Stimulated activated naive CD4-positive, alpha-beta T cell treated with Interleukin-2 at 50 U/mL for 16 hours (primary cell): Measurements from ENCODE around the gene PROK1.
A peak's percentile ranks its signal among the peaks of the same experiment; 100 is the strongest.

Source experiments
- DNase-seq: peaks from one replicate; lab custom pipeline; 2025; lab: John Stamatoyannopoulos, UW

Gene PROK1

DNA sequence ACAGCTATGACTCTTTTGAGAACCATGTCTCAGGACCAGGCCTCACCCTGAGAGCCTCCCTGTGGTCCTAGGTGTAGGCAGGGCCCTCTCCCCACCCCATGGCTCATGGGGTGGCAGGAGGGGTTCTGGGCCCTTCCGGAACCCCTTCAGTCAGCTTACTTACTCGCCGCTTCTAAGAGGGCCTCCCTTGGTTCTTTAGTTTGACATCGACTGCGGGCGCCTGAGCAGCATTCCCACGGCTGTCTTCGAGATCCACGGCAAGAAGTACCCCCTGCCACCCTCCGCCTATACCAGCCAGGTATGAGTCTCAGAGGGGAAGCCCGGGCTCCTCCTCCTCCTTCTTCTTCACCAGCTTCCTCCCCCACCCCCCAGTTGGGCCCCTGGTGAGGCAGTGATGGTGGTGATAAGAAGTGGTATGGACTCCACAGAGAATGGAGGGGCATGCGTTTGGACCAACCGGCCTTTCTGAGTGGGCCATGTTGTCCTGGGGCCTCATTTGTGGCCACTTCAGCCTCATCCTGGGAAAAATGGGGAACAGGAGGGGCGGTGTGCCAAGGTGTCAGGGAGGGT is 39.1 kb downstream of the PROK1 start:
- DNase-seq, result no peak

DNA sequence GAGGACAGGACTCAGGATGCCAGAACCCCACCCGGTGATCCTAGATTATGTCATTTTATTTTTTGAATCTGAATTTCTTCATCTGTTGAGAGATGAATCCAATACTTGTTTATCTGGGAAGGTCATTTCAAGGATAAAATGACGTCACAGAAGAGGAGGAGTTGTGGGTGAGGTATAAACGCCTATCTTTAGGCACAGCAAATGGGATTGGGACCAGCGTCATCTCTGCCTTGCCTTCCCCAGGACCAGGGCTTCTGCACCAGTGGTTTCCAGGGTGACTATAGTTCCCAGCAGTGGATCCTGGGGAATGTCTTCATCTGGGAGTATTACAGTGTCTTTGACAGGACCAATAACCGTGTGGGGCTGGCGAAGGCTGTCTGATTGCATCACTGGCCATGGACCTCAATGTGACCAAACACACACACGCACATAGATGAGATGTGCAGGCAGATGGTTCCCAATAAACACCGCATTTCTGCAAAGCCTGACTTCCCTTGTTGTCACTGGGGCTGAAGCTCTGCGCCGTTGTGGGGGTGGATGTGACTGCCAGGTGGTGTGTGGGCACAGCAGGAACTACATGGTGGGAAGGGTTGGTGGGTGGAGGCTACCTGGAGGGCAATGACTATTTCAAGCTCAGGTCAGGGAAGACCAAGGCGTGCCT is 40.0 kb downstream of the PROK1 start:
- no peak for DNase-seq

DNA sequence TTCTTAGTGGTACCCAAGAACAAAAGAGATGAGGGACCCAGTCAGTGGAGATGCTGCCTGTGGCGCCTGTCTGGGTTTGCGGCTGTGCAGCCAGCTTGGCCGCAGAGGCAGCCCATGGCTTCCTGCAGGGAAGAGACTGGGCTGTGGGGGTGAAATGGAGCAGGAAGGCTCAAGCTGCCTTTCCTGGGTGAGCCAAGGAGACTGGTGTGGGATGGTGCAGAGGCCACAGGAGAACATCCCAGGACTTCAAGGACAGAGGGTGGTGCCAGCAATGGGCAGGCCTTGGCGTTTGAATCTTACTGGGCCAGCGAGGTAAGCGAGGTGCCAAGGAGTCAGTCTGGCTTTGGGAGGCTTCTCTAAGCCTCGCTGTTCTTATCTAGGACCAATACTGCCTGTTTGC is 41.6 kb downstream of the PROK1 start:
- no peak for DNase-seq

DNA sequence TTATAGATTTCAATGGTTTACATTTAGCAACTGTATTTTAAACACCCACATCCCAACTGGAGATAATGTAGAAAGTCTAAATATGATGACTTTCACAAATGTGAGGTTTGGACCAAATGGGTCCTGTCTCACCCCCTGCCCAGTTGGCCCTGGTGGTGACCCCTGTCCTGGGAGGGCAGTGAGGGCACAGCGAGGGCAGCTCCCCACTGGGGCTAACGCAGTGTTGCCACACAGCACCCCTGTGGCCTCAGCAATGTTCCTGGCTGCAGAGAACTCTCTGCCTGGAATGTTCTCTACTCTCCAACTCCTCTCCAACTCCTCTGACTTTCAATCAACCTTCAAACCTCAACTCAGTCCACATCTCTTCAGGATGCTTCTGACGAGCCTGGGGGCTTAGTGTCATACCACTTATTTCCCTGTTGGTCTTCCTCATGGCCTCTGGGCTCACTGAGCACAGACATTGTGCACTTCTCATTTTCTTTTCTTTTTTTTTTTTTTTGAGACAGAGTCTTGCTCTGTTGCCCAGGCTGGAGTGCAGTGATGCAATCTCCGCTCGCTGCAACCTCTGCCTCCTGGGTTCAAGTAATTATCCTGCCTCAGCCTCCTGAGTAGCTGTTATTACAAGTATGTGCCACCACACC is 42.2 kb downstream of the PROK1 start:
- no peak for DNase-seq

DNA sequence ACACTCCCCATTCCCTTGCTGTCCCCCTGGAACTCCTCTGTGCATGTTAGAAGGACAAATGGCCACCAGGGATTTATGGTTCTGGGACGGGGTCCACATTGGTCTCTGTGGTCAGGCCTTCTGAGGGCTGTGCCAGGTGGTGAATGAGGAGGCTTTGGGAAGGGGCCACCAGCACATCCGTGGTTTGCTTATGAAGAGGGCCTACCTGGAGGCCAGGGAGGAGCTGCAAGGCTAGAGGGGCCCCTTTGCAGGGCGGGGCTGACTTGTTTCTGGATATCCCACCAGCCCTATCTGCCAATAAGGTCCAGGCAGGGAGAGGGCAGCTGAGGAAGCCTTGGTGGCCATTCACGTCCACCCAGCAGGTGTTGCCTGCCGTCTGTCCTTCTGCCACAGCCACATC is 43.1 kb downstream of the PROK1 start:
- no peak for DNase-seq

DNA sequence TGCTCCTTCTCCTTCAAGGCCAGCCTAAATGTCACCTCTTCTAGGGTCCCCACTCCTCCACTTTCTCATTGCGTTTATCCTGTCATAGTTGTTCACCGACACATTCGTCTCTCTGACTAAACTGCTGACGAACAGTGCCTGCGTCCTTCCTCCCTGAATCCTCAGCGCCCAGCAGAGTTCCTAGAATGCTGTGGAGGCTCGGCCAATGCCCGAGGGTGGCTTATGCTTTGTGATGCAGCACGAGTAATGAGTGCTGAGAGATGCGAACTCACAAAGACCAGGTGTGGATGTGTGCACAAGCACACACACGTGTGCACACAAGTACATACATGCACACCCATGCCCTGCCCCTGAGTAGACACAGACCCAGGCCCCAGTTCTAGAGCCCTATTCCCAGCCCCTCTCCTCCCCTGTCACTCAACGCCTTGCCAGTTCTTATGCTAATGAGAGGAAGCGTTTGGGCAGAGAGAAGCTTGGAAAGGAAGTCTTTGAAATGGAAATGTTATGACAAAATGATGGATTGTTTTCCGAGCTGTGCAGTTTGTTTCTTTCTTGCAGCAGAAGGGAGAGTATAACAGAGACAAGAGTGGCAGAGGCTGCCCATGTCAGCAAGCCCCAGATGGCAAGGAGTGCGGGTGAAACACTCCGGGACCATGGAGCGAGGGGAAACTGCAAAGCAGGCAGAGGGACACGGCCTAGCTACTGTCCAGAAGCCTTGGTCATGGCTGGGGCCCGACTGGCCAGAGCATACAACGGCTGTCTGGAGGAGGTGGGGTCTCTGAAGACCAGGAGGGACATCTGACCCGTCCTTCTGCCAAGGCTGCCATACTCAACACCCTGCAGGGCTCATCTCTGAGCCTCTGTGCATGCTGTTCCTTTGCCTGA is 43.8 kb downstream of the PROK1 start:
- DNase-seq, result no peak

DNA sequence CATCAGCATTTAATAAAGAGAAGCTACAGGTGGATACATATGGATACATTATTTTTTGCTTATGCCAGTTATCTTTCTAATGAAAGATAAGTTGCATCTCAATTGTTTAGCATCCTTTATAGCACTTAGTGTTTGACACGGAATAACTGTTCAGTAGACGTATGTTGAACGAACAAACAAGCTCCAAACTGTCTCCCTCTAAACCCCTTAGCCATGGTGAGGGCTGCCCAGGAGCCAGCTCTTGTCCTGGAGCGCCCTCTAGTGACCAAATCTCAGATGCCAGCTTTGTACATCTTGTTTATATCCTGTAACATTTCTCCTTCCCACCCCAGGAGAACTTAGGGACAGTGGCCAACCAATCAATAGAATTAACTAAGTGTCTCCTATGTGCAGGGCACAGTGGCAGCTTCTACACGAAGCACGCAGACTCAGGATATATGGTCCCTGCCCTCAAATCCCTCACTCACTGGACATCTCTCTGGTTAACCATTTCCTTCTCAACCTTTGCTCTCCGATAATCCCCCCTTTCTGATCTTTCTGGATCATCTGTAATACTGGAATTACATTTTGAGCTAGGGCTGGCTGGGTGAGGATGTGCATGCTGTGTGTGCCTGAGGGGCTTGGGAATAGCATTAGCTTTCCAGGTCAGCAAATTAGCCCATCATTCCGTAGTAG is 45.1 kb downstream of the PROK1 start:
- peak; percentile 67 for DNase-seq

DNA sequence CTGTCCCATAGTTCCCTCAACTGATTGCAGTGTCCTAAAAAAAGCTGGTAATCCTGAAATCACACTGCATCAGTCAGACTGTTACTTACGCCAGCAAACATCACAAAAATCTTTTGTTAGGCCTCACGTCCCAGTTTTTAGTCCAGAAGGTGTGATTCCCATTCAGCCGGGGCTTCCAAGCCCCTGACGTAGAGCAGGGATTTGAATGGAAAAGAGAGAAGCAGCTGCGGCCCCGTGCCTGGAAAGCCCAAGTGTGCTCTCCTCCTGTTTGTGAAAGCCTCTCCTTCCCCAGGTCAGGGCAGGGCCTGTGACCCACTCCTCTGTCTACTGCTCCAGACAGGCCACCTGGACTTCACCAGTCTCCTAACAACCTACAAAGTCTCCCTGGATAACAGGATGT is 47.3 kb downstream of the PROK1 start:
- no peak for DNase-seq

DNA sequence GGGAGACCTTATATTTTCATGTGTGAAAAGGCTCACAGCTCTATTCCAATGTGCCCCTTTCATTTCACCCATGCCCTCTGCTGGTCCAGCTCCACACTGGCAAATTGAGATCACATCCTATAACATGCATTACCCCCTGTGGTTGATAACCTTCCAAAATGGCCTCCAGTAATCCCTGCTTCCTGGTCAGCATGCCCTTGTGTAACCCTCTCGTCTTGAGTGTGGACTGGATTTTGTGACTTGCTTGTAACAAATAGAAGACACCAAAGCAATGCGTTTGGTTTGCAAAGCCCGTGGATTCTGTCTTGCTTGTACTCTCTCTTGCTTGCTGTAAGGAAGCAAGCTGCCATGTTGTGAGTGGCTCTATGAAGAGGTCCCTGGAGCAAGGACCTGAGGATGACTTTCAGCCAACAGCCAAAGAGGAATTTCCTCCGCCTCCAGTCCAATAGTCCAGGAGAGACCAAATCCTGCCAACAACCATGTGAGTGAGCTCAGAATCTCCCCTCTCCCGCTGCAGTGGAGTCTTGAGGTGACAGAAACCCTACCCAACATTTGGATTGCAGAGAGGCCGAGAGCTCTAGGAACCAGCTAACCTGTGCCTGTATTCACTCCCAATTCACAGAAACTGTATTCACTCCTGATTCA is 50.7 kb downstream of the PROK1 start:
- no peak for DNase-seq

DNA sequence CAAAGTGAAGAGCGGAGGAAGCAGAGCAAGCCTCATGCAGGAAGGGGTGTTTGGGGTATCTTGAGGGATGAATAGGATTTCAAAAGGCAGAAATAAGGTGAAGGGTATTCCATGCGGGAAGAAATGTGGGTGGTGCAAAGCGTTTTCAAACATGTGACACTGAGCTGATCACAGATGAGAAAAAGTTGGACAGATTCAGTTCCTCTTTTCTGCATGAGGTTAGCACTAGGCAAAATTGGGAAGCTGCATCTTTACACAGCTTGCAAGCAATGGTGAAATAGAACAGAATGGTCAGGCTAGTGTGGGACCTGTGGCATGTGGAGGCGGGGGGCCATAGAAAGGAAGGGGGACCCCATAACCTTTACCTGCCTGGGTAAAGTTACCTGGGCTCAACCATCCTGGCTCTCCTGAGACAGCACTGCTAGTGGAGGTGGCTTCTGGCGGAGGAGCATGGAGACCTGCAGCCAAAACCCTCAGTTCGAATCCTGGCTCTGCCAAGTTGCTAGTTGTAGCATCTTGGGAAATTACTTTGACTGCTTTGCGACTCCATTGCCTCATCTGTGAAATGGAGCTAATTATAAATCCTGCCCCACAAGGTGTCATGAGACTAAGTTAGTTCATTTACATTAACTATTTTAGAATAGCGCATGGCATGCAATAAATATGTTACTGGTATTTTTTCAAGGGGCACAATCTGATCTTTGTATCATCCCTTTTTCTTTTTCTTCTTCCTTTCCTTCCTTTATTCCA is 51.6 kb downstream of the PROK1 start:
- DNase-seq, result no peak

DNA sequence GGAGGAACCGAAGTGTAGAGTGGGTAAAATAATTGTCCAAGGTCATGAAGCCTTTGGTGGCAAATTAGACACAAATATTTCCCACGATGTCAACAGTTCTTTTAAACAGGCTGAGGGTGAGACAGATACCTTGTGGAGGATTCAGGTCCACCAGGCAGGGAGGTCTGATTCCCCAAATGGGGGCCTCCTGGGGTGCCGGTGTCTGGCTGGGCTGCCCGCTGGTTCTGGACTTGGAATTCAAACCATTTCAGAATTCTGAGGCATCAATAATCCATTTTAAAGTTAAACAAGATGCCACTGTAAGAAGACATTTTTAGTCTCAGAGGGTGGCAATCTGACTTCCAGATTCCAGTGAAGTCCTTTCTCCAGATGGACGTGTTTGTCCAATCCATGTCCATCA is 52.5 kb downstream of the PROK1 start:
- DNase-seq, result no peak

DNA sequence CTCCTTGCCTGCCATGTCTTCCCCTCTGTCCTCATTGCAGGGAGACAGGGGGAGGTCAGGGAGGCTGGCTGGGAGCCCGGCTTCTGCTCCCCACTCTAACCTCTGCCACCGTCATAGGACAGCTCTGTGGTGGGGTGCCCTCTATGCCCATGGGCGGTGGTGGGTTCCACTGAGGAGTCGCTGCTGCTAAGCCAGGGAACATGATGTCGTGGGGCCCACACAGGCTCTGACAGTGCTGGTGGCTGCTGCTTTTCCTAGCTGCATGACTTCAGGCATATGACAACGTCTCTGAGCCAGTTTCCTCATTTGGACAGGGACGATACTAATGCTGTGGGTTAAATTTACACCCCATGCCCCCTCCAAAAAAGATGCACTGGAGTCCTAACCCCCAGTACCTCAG is 53.3 kb downstream of the PROK1 start:
- DNase-seq, result no peak

DNA sequence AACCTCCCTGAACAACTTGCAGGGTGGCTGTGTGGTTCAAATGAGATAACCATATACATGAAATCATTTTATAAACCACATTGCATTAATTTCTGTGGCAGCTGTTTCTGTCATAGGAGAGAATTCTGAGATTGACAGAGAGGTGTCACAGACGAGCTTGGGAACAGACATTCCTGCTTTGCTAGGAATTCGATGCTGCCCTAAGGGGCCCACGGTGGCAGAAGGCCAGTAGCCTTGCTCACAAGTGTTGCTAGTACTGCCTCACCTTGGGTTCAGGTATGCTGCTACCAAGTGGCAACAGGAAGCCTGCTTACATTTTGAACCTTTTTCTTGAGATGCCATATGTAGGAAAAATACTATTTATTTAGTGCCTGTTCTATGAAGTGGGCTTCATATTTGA is 54.6 kb downstream of the PROK1 start:
- no peak for DNase-seq

DNA sequence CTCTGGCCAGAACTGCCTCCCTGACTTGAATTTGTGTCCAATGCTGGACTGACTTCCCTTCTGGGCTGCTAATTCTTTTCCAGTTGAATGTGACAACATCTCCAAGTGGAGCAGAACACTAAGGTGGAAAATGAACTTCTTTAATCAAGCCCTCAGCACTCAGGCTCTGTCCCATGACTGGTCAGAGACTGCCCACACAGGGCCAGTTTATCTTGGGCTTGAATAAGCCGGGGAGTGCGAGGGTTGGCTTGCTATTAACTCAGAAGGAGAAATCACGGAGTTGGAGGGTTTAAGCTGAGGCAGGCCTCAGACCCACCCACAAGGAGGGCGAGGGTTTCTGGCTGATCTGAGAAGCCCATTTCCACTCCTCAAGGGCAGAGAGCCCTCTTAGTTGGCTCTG is 55.6 kb downstream of the PROK1 start:
- no peak for DNase-seq
